Measurements from ENCODE around the gene SFXN2.

GRCh38 chr10:102670871-102671434 lies 43.5 kb upstream of the SFXN2 start:
- TF ChIP-seq CTCF (conservative IDR thresholded peaks at IDR 0.05 in 1 of 2, IDR thresholded peaks at IDR 0.05 in 1 of 2; ENCODE audit: low read depth in 1 of 2, low read length in 2 of 2) (no peak), EZH2 (IDR thresholded peaks at IDR 0.05; ENCODE audit: low read length, missing control alignments) (no peak)

Data from fibroblast of lung (primary cell).